WTC11 (cell line): ENCODE data around the gene PKP4.

Source experiments
- ATF1 ChIP-seq: sonication (generic); formaldehyde crosslinking; IDR thresholded peaks from 2 replicates; pipeline ENCODE4 v1.8.1; 2023; ENCODE audit warnings: mild to moderate bottlenecking, moderate library complexity, missing genetic modification reagents
- FOXP1 ChIP-seq: sonication (generic); formaldehyde crosslinking; IDR thresholded peaks from 2 replicates; pipeline ENCODE4 v1.8.0; 2022; ENCODE audit warnings: missing genetic modification reagents, mild to moderate bottlenecking, moderate library complexity, borderline replicate concordance
- NFYB ChIP-seq: sonication (generic); formaldehyde crosslinking; conservative IDR thresholded peaks from 2 replicates; pipeline ENCODE4 v1.8.0; 2022; ENCODE audit warnings: low read depth, missing genetic modification reagents
- NR2C2 ChIP-seq: sonication (generic); formaldehyde crosslinking; IDR thresholded peaks from 2 replicates; pipeline ENCODE4 v1.8.0; 2022; ENCODE audit warnings: mild to moderate bottlenecking, missing genetic modification reagents
- ZNF263 ChIP-seq: sonication (generic); formaldehyde crosslinking; IDR thresholded peaks from 2 replicates; pipeline ENCODE4 v1.8.1; 2022; ENCODE audit warnings: low read depth, mild to moderate bottlenecking, moderate library complexity, missing genetic modification reagents
- TF ChIP-seq, protein P1 (sequence below): fragments of 200-600 bp; IDR thresholded peaks from 2 replicates; pipeline ENCODE4 v1.8.0; 2022; ENCODE audit warnings: antibody characterized with exemption
- TF ChIP-seq, protein P2 (sequence below): sonication (generic); formaldehyde crosslinking; IDR thresholded peaks from 2 replicates; pipeline ENCODE4 v1.8.1; 2023; ENCODE audit warnings: mild to moderate bottlenecking, missing genetic modification reagents

DNA sequence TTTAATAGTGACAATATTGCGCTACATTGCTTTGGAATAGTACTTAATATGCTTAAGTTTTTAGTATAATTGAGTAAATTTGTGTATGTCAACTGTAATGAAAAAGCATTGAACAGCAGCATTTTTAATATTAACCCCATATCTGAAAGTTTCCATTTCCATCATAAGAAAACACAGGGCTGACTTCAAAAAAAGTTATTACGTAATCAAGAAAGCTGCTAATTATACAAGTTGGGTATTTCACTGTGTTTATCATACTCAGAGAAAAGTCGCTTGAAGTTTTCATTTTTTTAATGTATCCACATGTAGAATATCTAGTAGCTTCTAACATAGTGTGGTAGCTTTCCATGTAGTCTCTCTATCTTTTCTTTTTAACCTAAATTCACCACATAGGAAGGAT is 146.5 kb downstream of the PKP4 start:
- TF ChIP-seq, protein P1, sequence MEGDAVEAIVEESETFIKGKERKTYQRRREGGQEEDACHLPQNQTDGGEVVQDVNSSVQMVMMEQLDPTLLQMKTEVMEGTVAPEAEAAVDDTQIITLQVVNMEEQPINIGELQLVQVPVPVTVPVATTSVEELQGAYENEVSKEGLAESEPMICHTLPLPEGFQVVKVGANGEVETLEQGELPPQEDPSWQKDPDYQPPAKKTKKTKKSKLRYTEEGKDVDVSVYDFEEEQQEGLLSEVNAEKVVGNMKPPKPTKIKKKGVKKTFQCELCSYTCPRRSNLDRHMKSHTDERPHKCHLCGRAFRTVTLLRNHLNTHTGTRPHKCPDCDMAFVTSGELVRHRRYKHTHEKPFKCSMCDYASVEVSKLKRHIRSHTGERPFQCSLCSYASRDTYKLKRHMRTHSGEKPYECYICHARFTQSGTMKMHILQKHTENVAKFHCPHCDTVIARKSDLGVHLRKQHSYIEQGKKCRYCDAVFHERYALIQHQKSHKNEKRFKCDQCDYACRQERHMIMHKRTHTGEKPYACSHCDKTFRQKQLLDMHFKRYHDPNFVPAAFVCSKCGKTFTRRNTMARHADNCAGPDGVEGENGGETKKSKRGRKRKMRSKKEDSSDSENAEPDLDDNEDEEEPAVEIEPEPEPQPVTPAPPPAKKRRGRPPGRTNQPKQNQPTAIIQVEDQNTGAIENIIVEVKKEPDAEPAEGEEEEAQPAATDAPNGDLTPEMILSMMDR: no peak
- TF ChIP-seq, protein P2, sequence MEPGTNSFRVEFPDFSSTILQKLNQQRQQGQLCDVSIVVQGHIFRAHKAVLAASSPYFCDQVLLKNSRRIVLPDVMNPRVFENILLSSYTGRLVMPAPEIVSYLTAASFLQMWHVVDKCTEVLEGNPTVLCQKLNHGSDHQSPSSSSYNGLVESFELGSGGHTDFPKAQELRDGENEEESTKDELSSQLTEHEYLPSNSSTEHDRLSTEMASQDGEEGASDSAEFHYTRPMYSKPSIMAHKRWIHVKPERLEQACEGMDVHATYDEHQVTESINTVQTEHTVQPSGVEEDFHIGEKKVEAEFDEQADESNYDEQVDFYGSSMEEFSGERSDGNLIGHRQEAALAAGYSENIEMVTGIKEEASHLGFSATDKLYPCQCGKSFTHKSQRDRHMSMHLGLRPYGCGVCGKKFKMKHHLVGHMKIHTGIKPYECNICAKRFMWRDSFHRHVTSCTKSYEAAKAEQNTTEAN (CRISPR knock-in tag): no peak
- TF ChIP-seq ATF1: no peak
- no peak for TF ChIP-seq NFYB
- TF ChIP-seq FOXP1: no peak
- no peak for TF ChIP-seq NR2C2
- TF ChIP-seq ZNF263: no peak
